ENCODE results near the gene COX15. TPM values are rescaled to one million over a fixed set of nuclear protein-coding genes. Genes with fewer than 3 reads are reported as not detected.

COX15 gene
- total RNA-seq (2014; rRNA removed; shearing (Covaris generic)) (18.5 and 19.6 TPM in 2 replicates), total RNA-seq (2022) (50.3 and 55.2 TPM in 2 replicates), Bru-seq, nascent RNA (percentile 84 among the genes with signal in this experiment), BruChase-seq, experiment 1, labeled RNA remaining after a 6-hour chase (percentile 97 among the genes with signal in this experiment), BruChase-seq, experiment 2, labeled RNA remaining after a 2-hour chase (percentile 96 among the genes with signal in this experiment)
- long read RNA-seq, transcript COX15-201 (9 exons, 2,356 nt) = major isoform, 79 of 103 reads
- long read RNA-seq, partial matches to known transcripts = 1 of 103 reads
- long read RNA-seq, other reads (novel, unspliced or antisense) = 19 of 103 reads

DNA sequence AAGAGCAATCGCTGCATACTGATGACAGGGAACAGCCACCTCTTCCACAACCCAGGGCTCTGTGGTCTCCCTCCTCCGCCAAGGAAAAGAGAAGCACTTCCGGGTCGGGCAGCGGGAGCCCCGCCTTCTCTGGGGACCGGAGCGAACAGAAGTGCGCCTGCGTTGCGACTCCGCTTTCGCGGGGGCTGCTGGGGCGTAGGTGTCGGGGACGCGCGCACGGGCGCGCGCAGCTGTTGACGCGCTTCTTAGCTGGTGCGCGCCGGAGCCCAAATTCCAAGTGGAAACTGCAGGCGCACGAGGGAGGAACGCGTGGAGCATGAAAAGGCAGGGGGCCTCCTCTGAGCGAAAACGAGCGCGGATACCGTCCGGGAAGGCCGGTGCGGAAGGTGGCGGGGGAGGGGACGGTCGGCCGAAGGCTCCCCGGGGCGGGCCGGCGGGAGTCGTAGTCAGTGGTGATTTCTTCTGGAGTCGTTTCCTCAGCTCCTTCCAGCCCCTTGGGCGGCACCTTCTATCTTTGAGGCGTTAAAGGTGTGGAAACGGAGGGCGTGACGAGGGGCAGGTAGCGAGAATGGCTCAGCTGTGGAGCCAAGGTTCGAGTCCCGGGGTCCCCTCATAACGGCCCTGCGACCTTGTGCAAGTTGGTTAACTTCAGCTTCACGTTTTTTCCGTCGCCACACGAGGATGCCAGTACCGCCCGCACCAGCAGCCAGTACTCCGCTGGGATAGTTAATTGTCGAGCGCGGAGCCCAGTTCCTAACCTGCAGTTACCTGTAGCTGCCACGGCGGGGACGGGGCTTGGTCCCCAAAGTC is at the start of gene COX15, which contains the start of gene CUTC:
Gene COX15, minus strand, starts transcription at position 95 of the 810 bp plus-strand sequence. Its CDS starts 78 bp downstream, at position 17.
Gene CUTC, plus strand, starts transcription at position 202 of the 810 bp plus-strand sequence. Its CDS starts 115 bp downstream, at position 317.
- intact Hi-C loops (cut with micrococcal nuclease; ENCODE audit: unreplicated experiment) = loop anchor here (2.0 to 10.0 kb wide), 5 partner anchors 47 to 297 kb away; partner anchors contain the start of genes ENTPD7, GOT1 and SLC25A28
- H3K27ac ChIP-seq (ENCODE audit: low read depth, low read length, poor library complexity, severe bottlenecking) = peak within 1 kb of the TSS; percentile 74
- no TSS peak for BruUV-seq (replicated peaks)

DNA sequence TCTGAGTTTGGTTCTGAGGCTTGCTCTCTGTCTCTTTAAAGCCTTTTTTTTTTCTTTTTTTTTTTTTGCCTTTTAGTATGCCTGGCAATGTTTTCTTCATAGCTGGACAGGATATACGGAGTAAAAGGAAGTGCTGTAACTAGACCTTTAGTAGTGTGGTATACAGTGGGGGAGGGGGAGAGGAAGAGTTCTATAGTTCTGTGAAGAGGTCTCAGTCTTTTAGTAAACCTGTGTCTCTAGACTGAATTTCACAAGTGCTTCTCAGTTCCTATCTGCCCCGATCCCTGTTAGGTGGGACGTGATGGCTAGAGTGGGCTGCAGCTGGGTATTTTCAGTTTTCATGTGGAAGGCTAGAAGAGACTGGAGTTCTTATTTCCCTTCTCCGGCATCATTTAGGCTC is 47.4 kb upstream of the COX15 start:
- ChIA-PET POLR2A (interaction anchor here (0.6 kb wide), 3 partner anchors 83 to 549 kb away, joined by 3 to 4 read pairs (median 3); no protein-coding TSS in a partner anchor), CTCF (ENCODE audit: unreplicated experiment) (no interaction called here)
- peak; percentile 83 for DNase-seq (ENCODE audit: low spot score)
- Histone ChIP-seq H3K79me2 (ENCODE audit: insufficient read depth, low read depth, low read length) (no peaks in the 10 kb centered on the region), H3K4me3 (ENCODE audit: low read depth, low read length, poor library complexity, severe bottlenecking) (peak overlapping the region; percentile 12), H3K4me1 (ENCODE audit: insufficient read depth, low read length, poor library complexity, severe bottlenecking) (peaks cover 36% of the 10 kb centered on the region), H4K20me1 (ENCODE audit: insufficient read depth, low read length) (no peaks in the 10 kb centered on the region), H3K9me2 (ENCODE audit: insufficient read depth, low read length) (no peaks in the 10 kb centered on the region), H3K36me3 (ENCODE audit: insufficient read depth, low read length) (no peaks in the 10 kb centered on the region), H3K27ac (ENCODE audit: low read depth, low read length, poor library complexity, severe bottlenecking) (peak overlapping the region; percentile 43), H3K9me3 (ENCODE audit: low read length) (no peaks in the 10 kb centered on the region), H3K4me2 (ENCODE audit: low read length) (peak overlapping the region; percentile 50), H2AFZ (ENCODE audit: low read length) (peak overlapping the region; percentile 93)
- intact Hi-C loops (cut with micrococcal nuclease; ENCODE audit: unreplicated experiment) = loop anchor here (2.0 kb wide), 1 partner anchor 47 kb away; the partner anchor contains the start of genes COX15 and CUTC
- TF ChIP-seq EZH2phosphoT487 (IDR thresholded peaks at IDR 0.05; ENCODE audit: borderline replicate concordance, low read depth, low read length) (no peak), CTCF (conservative IDR thresholded peaks at IDR 0.05; ENCODE audit: low read length) (no peak)
- no TSS peak for BruUV-seq (replicated peaks)

More for the DNA sequence above, at the start of gene COX15, which contains the start of gene CUTC:
- no peaks in the 10 kb centered on the region for H3K9me3 ChIP-seq (ENCODE audit: low read length)
- H3K79me2 ChIP-seq (ENCODE audit: insufficient read depth, low read depth, low read length) = peaks cover 38% of the 10 kb centered on the region; the same call in 1 of the 2 replicates
- DNase-seq (ENCODE audit: low spot score) = peak; percentile 96
- H2AFZ ChIP-seq (ENCODE audit: low read length) = peak within 1 kb of the TSS; percentile 85
- no peaks in the 10 kb centered on the region for H3K9me2 ChIP-seq (ENCODE audit: insufficient read depth, low read length)
- peak within 1 kb of the TSS; percentile 75 for H3K4me2 ChIP-seq (ENCODE audit: low read length)
- TF ChIP-seq EZH2phosphoT487 (IDR thresholded peaks at IDR 0.05; ENCODE audit: borderline replicate concordance, low read depth, low read length) (no peak), CTCF (conservative IDR thresholded peaks at IDR 0.05; ENCODE audit: low read length) (no peak; the same call in 1 of the 2 replicates)
- peak within 1 kb of the TSS; percentile 78 for H3K4me3 ChIP-seq (ENCODE audit: low read depth, low read length, poor library complexity, severe bottlenecking)
- peaks cover 18% of the 10 kb centered on the region for H3K4me1 ChIP-seq (ENCODE audit: insufficient read depth, low read length, poor library complexity, severe bottlenecking)
- CTCF ChIA-PET (ENCODE audit: unreplicated experiment) = interaction anchor here (0.5 to 0.8 kb wide), 5 partner anchors 70 to 638 kb away, joined by 3 to 9 read pairs (median 4); no protein-coding TSS in a partner anchor
- H4K20me1 ChIP-seq (ENCODE audit: insufficient read depth, low read length) = no peaks in the 10 kb centered on the region
- POLR2A ChIA-PET = interaction anchor here (0.6 to 3.6 kb wide), 10 partner anchors 9 to 1339 kb away, joined by 3 to 17 read pairs (median 4); partner anchors contain the start of gene ENTPD7
- H3K36me3 ChIP-seq (ENCODE audit: insufficient read depth, low read length) = peaks cover 26% of the 10 kb centered on the region

Data from OCI-LY7 (cell line).